ENCODE measurements around the gene CYSRT1.

CYSRT1 gene, protein sequence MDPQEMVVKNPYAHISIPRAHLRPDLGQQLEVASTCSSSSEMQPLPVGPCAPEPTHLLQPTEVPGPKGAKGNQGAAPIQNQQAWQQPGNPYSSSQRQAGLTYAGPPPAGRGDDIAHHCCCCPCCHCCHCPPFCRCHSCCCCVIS

DNA sequence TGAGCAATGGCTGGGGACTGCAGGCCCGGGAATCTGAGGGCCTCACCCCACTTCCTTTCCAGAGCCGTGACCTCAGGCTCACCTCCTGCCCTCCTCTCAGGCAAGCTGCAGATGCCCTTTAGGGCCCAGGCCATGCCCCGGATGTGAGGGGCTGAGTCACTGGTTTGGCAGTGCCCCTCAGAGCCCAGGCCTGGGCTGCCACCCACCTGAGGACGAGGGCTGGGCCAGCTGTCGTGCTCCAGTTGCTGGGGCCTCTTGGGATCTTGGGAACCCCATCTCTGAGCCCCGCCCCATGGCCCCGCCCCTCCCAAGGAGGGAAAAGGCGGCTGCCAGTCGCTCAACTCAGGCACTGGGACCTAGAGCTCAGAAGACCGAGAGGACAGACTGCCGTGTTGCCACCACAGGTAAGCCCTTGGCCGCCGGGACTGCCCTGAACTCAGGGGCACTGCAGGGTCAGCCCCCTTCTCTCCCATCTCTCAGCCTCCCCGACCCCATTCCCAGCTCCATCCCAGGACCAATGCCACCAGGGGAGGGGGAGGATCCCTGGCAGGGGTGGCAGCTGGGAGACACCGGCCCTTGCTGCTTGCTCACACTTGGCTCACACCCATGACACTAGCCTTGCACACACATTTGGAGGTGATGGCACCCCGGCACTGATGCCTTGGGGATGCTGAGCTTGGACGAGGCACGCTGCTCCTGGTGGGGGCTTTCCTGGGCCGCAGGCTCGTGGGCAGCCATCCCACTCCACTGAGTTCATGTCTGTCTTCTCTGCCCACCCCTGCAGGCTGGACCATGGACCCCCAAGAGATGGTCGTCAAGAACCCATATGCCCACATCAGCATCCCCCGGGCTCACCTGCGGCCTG is at the start of gene CYSRT1:
TSS of gene CYSRT1 (plus strand) at position 345 of the 865 bp plus-strand sequence. CDS start at position 793, 448 bp downstream.
- DNase-seq (ENCODE audit: low read depth), result no peak

DNA sequence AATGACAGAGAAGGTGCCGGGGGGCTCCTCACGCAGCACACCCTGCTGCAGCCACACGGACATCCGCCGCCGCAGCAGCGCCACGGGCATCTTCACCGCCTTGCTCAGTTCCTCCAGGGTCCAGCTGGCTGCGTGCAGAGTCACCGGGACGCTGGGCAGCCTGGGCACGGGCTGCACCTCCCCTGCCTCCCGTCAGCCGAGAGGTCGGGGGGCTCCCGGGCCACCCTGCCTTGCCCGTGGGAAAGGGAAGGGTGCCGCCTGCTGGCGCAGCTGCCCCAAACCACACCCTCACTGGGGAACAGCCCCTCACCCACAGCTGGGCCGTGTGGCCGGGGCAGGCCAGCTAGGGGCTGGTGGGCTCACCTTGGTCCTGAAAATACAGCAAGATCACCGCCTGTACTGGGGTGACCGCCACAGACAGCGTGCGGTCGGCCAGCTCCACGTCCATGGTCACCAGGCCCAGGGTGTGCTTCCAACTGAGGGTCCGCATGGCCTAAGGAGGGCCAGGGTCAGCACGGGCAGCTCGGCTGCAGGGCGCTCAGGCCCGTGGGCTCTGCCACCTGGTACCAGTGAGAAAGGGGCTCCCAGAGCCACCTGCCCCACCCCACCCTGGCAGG is 49.5 kb upstream of the CYSRT1 start:
- no peak for DNase-seq (ENCODE audit: low read depth)

DNA sequence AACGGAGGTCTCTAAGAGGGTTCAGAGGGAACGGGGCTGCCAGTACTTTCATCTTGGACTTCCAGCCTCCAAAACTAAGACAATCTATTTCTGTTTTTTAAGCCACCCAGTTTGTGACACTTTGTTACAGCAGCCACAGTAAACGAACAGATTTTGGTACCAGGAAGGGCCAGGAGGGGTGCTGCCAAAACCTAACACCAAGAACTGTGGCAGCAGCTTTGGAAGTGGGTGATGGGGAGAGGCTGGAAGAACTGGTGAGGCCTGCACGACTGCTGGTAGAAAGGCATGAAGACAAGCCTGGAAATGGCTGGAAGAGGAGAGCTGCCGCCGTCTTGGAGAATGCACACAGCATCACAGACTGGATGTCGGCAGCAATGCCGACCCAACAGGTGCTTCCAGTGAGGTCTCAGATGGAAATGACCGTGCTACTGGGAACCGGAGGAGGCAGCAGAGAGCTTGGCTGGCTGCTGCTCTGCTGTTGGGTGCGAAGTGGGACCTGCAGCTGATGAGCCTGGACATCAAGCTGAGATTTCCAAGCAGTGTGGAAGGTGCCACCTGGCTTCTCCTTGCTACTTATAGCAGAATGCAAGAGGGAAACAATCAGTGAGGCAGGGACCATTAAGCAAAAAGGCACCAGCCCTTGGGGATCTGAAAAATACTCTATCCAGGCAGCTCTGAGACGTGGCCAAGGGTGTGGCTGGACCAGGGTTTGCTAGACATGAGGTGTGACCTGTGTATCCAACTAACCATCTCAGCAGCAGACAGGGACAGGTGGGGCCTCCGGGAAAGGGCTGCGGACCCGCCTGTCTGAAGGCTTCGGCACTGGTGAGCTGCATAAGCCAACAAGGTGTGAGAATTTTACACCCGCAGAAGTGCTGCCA is 48.4 kb upstream of the CYSRT1 start:
- no peak for DNase-seq (ENCODE audit: low read depth)

DNA sequence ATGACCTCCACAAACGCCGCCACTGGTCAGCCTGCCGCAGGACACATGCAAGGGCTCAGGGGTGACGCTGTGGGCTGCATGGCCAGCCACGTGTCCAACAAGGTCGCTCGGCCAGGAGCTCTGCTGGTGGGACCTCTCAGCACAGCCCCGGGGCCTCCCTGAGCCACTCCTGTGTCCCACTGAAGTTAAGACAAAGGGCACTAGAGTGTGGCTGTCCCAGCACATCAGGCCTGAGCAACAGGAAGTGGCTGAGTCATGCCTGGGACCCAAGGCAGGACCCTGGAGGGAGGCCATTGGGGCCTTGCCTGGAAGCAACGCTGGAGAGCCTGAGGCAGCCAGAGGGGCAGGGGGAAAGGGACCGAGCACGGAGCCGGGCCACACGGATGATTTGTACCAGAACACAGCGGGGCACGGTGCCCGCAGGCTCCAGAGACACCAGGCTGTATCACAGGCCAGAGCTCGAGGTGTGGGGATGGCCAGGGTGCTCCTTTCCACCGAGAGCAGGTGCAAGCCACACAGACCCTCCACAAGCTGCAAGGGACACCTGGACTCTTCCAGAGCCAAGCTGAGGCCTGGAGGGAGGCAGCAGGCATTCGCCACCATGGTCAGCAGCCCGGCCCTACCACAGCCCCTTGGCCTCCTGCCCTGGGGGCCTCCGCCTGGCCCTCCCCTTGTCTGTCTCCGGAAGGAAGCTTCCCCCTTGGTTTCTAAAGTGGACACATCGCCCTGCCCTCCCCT is 46.6 kb upstream of the CYSRT1 start:
- no peak for DNase-seq (ENCODE audit: low read depth)

DNA sequence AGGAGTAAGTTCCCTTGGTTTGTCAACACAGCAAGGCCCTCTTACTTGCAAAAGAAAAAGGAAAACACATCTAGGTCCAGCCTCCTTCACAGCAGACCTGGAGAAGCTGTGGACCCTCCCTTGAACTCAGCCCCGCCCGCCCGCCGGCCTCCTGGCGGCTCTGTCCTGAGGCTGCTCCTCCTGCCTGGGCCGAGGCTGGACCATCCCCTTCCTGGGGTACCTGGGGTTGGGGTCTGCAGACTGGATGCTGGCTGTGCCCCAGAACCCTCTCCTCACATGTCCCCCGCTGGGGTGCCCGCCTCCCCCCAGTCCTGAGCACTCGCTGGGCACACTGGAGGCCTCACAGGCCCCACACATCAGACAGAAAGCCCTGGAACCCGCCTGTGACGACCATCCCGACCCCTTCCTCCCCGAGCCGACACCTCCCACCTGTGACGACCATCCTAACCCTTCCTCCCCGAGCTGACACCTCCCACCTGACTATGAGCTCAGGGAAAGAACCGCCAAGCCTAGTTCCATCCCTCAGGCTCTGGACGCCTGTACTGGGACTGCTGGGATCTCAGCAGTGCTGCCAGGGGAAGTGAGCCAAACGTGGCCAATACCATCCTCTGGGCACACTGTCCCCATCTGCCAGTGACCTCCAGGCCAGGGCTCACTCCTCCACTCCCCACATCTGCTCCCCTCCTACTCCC is 45.9 kb upstream of the CYSRT1 start:
- no peak for DNase-seq (ENCODE audit: low read depth)

DNA sequence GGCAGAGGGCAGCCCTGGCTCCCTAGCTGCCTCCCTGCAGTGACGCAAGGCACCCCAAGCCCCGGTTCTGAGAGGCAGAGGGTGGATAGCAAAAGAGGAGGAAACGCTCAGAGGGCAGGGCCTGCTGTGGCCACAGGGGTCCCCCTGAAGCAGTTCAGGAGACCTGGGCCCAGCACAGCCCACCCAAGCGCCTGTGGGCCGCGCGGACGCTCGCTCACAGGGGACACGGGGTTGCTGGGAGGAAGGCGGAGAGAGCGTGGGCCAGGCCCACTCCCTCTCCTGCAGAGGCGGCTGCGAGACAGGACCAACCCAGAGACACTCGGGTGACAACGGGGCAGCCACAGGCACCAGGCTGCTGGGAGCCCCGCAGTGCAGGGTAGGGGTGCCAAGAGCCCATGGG is 45.2 kb upstream of the CYSRT1 start:
- no peak for DNase-seq (ENCODE audit: low read depth)

GRCh38 chr9:137180491-137180890 is 44.5 kb upstream of the CYSRT1 start:
- no peak for DNase-seq (ENCODE audit: low read depth)

DNA sequence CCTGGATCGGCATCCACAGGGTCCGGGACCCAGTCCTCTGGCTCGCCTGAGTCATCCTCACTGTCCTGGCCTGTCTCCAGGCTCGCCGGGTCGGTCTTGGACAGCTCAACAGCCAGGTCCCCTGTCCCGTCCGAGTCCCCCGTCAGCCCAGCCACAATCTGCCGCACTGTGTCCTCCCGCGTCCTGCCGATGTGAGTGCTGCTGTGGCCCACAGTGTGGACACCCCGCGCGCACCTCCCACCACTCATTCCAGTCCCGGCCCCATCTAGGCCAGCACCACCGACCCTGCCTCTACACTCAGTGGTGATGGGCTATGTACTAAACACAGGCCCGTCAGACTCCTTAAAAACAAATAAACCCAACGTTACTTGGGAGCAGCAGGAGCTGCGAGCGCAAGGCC is 43.3 kb upstream of the CYSRT1 start:
- DNase-seq (ENCODE audit: low read depth), result no peak

- DNase-seq (ENCODE audit: low read depth), result no peak
Measured at GRCh38 chr9:137182836-137183235, 42.1 kb upstream of the CYSRT1 start.

- DNase-seq (ENCODE audit: low read depth), result no peak
Measured at GRCh38 chr9:137183980-137184595, 40.9 kb upstream of the CYSRT1 start.

DNA sequence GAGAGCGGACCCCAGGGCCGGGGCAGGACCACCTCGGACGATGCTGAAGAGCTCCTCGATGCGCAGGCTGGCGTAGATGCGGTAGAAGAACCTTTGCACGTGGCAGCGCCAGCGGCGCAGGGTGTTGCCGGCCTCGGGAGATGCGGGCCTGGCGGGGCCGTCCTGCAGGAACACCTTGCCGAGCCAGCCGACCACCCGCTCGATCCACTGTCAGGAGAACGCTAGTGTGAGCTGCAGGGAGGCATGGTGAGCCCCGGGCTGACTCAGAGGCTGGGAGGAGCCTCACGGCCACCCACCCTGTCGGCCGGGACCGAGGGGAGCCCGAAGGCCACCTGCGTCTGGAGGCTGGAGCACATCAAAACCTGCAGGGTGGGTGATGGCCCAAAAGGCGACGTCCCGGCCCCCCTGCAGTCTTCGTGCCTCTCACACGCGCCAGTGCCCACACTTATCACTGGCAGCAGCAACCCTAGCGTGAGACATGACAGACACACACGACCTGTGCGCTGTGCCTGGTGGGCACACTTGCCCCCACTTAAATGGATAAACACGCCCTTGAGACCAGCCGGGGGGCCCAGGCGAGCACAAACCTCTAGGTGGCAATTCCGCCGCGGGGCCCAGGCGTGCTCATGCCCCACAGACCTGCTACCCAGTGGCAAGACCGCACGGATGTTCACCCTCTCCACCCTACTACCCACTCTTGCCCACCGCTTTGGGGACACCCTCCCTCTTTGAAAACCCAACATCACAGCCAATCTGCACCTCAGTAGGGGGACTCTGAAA is 39.9 kb upstream of the CYSRT1 start:
- no peak for DNase-seq (ENCODE audit: low read depth)

- no peak for DNase-seq (ENCODE audit: low read depth)
Measured at GRCh38 chr9:137185921-137186320, 39.1 kb upstream of the CYSRT1 start.

- DNase-seq (ENCODE audit: low read depth), result no peak
Measured at GRCh38 chr9:137186385-137186784, 38.6 kb upstream of the CYSRT1 start.

DNA sequence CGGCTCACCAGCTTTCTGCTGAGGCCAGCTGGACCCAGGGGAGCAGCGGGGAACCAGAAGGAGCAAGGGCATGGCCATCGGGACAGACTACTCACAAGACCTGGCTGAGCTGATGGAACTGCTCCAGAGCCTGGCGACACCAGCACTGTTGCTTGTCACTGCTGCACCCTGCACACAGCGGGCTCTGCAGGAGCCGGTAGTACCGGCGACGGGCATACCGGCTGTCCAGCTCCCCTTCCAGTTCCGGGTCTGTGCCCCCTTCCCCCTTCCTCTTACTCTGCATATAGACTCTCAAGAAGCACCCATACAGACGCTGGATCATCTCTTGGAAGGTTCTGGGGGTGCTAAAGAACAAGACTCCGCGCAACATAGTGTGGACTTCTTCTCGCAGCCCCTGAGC is 37.6 kb upstream of the CYSRT1 start:
- no peak for DNase-seq (ENCODE audit: low read depth)

DNA sequence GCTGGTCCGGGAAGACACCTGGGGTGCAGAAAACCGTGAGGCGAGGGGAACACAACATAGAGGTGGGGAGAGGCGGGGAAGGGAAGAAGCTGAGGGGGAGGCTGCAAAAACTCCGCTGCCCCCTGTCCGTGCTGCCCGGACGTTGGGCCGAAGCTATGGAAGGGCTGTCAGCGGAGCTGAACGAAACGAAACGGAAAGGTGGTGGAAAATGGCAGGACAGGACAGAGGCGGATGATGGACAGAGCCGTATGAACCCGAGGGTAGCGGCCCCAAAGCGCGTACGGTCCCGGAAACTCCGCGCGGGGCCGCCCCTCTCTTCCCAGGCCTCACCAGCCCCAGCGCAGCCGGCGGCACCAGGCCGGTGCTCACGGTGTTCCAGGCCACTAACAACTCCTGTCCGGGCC is 36.9 kb upstream of the CYSRT1 start:
- DNase-seq (ENCODE audit: low read depth), result no peak

- peak; percentile 92 for DNase-seq (ENCODE audit: low read depth)
Measured at GRCh38 chr9:137188490-137189296, 36.3 kb upstream of the CYSRT1 start, which contains the start of the genes ANAPC2 and SSNA1. ANAPC2 (minus strand) TSS chr9:137188560; CDS start chr9:137188532, 28 bp downstream. SSNA1 (plus strand) TSS chr9:137188676; CDS start chr9:137188727, 51 bp downstream.

DNA sequence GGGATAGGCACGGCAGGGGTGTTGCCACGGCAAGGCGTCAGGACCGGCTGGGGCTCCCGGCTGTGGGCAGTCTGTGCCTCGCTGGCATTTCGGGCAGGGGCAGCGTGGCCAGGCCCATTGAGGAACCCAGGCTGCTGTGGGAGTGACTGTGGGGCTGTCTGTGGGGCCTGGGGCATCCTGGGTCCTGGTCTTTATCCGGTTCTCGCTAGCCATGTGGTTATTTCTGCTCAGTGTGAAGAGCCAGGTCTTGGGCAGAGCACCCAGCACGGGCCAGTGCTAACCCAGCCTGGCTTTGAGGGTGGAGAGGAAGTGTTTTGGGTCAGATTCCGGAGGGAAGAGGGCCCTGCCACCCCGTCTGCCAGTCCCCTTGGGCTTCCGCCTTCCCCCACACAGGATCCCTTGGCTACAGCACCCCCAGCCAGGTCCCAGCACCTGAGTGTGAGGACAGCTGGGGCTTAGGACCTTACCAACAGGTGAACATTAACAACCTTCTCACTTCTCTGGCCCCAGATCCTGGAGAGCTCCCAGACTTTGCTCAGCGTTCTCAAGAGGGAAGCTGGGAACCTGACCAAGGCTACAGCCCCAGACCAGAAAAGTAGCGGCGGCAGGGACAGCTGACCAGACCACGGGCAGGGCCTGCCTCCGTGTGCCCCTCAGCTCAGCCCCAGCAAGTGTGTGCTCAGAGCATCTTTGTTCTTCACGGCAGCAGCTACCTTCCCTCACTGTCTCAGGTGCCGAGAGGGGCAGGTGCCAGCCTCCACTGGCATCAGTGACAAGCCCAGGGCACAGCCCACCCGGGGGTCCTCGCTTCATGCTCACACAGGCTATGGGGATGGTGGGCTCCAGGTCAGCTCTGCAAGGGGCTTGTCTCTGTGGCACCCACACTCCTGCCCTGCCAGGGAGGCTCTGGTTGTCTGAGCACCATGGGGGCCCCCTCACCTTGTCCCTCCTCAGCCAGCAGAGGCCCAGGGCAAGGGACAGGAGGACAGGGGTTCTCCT is 35.4 kb upstream of the CYSRT1 start:
- DNase-seq (ENCODE audit: low read depth), result no peak

Measured in activated T-cell treated with anti-CD3 and anti-CD28 coated beads for 24 hours (primary cell).